Fibroblast of skin of left quadriceps (primary cell): ENCODE results near the gene SUPT20HL1.
"Not testable (repeated sequence)": the region's sequence is repeated elsewhere in the genome, so short reads cannot be mapped to it uniquely, and the experiment has no call there.

Experiments
- DNase-seq, 2 experiments: peaks; one replicate each; pipeline ENCODE4 v3.0.0-alpha.2; 2013; ENCODE audit warnings: low read depth in 2 of 2

Gene SUPT20HL1

DNA sequence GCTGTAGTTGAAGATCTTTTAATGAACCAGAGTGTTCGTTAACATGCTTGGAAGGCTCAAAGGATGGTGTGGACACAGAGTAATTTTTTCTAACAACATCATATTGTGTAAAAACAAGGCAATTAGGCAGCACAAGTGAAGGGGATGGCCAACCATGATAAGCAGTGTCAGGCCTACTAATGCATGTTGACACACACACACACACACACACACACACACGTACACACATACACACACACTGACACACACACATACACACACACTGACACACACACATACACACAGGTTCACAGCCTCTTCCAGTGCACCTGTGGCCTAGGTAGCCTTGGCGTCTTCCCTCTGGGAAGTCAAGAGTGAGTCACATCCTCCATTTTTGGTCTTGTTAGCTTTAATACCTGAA, at the start of gene SUPT20HL1:
SUPT20HL1 (plus strand) TSS at position 368 of the 400 bp plus-strand sequence. CDS start 2,122 bp downstream, outside the sequence.
- no peak for DNase-seq

- DNase-seq, result not testable (repeated sequence)
Measured at GRCh38 chrX:24310916-24311315, 49.5 kb upstream of the SUPT20HL1 start.

DNA sequence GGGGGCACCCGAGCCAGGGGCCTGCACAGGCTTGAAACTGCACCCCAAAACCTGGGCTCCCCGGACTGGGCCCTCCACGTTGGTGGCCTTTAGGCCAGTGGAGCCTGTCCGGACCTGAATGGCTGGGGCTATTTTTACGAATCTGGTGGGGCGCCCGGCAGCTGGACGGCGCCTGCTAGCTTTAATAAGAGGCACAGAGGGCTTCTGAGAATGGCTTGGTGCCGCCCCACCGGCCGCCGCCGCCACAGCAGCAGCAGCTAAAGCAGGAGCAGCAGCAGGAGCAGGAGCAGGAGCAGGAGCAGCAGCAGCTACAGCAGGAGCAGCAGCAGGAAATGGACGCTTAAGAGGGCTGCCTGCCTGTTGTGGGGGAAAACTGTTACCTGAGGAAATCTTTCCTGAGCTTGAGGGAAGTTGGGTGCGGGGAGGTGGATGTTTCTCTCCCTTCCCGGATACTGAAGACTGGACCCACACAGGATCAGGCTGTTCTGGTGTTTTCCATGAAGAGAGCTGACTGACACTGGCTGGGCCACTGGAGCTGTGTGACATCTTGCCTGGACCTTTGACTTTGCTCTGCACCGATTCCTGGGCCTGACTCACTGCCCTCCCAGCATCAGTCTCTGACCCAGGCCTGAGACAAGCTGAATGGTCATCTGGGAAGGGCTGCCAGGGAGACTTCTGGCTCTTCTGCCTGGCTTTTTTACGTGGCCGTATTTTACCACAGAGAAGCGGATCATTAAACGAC, 48.8 kb upstream of the SUPT20HL1 start:
- not testable (repeated sequence) for DNase-seq

GRCh38 chrX:24312249-24312607, 48.2 kb upstream of the SUPT20HL1 start:
- DNase-seq, result not testable (repeated sequence)

DNA sequence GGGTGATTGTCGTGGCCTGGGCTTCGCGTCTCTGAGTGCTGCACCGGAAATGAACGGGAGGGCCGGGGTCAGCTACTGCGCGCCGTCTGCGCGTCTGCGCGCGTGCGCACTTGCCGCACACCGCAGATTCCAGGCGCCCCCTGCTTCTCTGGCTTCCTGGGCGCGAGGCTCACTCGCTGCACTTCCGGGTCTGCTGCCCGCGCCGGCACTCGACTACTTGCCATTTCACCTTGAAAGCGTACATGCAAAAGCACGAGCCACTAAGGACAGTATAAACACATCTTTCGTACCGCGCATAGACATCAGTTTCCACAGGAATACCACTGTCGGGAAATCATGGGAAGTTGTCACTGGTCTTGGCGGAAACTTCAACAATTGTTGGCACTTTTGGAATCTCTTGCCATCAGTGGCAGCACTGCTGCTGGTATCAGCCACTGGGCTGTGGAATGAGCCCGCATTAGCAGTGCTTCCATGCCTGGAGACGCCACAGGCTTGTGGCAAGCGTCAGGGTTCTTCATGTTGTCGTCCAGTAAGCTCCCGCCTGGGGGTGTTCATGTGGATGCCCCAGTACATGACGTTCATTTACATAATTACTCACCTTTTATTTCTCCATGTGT, 46.3 kb upstream of the SUPT20HL1 start, which contains the start of gene SUPT20HL2:
SUPT20HL2 (minus strand) TSS at position 51 of the 617 bp plus-strand sequence. CDS start 754 bp downstream, outside the sequence.
- no peak for DNase-seq

DNA sequence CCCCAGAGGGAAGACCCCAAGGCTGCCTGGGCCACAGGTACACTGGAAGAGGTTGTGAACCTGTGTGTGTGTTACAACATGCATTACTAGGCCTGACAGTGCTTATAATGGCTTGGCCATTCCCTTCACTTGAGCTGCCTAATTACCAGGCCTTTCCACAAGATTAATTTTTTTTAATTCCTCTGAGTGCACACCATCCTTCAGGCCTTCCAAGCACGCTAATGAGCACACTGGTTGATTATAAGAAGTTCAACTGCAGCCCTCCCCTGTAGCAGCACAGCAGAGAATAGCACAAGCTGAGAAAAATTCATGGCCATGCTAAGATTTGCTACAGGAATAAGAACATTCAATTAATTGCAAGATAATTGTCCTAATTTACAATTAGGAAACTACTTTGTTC, 44.3 kb upstream of the SUPT20HL1 start:
- DNase-seq, result no peak

- DNase-seq, result no peak
Measured at GRCh38 chrX:24317567-24317966, 42.9 kb upstream of the SUPT20HL1 start.

DNA sequence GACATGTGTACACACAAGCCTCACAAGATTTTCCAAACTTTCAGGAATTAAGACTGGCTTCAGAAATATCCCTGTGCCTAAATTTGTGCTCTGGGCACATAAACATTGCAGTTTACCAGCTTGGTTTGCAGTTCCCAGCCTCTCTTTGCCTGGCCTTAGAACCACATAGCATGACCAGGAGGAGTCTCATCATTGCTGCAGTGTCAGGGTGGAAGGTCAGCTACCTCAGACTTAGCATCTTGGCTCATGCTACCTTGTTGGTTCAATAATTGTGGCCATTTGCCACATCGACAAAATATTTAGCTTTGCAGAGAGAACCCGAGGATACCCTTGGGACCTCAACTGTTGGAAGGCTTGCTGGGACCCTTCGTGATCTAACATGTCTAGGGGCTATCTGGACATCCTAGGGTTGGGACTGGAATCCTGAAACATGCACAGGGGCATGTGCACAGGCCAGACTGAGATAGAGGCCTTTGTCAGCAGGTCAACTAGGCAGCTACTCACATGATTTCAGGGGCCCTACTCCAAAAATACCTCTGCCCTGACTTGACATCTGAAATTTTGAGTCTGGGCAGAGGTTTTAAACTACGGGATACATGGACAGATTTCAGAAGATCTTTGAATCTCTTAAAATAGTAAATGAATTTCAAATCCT, 38.6 kb upstream of the SUPT20HL1 start:
- no peak for DNase-seq

DNA sequence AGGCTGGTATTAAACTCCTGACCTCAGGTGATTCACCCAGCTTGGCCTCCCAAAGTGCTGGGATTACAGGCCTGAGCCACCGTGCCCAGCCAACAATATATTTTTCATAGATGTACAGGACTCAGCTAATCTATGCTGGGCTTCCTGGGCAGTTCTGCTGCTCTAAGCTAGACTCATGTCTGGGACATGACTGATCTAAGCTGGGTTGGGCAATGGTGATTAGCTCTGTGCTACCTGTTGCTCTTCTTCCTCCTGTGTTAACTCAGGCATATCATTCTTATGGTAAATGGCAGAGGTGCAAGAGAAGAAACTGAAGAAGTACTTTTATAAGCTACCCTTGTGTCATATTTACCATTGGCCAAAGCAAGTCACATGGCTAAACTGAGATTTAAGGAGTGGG, 35.2 kb upstream of the SUPT20HL1 start:
- DNase-seq, result no peak

GRCh38 chrX:24332878-24333277, 27.6 kb upstream of the SUPT20HL1 start:
- no peak for DNase-seq

DNA sequence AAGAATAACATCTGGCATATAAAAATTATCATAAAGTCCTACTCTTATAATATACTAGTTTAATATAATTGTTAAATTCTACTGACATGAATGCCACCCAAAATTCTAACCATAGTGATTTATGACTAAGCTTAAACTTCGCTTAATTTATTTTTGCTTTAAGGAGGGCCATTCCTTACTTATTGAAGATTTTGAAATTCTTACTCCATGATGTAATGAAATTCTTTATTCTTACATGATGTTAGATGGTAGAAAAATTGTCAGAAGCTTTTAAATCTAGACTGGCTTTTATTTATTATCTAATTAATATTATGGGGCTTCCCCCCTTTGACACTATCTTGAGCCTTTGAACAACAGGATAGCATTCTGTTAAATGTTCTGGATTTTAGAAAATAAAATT, 27.1 kb upstream of the SUPT20HL1 start:
- DNase-seq, result no peak

GRCh38 chrX:24334461-24334860, 26.0 kb upstream of the SUPT20HL1 start:
- no peak for DNase-seq

DNA sequence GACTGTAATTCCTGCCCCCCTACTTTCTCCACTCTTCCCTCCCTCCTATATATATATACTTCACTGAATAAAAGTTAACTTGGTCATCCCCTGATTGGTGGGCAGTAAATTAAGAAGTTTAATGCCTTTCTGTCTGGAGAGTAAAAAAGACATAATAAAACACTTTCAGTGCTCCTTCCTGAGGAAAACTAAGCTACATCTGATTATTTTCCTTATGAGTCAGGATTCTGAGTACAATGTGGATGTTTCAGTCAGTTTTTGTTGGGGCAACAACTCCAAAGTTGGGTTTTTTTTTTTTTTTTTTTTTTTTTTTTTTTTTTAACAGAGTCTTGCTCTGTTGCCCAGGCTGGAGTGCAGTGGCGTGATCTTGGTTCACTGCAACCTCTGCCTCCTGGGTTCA, 24.6 kb upstream of the SUPT20HL1 start:
- DNase-seq, result no peak

DNA sequence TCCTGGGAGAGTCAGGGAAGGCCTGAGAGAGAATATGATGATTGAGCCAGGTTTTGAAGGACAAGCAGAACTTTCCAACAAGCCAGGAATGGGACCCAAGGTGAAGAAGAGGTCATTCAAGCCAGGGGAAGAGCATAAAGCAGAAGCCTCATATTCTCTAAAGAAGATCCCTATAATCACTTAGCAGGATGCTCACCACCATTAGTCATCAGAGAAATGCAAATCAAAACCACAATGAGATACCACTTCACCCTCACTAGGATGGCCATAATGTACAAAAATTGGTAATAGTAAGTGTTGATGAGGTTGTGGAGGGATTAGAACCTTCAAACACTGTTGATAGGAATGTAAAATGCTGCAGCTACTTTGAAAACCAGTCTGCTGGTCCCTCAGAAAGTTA, 20.5 kb upstream of the SUPT20HL1 start:
- no peak for DNase-seq

DNA sequence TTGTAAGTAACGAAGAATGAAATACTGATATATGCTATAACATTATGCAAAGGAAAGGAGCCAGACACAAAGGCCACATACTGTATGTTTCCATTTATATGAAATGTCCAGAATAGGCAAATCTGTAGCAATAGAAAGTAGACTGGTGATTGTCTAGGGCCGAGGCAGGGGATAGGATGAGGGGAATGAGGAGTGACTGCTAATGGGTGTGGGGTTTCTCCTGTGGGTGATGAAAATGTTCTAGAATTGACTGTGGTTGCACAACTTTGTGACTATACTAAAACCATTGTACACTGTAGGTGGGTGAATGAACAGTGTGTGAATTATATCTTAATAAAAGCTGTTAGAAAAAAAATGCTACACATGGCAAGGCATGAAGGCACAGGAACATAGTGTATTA, 19.9 kb upstream of the SUPT20HL1 start:
- no peak for DNase-seq

DNA sequence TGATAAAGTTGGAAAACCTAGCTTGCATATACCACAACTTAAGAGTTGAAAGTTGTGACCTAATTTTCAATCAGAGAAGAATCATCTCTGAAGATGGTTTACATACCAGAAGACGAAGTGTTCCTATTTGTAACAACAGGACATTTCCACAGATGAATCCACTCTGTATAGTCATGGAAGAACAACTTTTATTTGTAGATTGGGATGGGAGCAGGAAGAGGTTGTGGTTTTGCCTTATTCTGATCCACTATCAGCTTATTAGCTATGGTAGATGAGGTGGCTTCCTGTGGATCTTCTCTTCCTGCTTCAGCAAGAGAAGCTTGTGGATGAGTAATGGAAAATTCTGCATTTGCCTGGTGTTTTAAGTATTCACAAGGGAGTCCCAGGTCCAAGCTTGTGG, 18.6 kb upstream of the SUPT20HL1 start:
- peak; percentile 24 to 31 for DNase-seq

DNA sequence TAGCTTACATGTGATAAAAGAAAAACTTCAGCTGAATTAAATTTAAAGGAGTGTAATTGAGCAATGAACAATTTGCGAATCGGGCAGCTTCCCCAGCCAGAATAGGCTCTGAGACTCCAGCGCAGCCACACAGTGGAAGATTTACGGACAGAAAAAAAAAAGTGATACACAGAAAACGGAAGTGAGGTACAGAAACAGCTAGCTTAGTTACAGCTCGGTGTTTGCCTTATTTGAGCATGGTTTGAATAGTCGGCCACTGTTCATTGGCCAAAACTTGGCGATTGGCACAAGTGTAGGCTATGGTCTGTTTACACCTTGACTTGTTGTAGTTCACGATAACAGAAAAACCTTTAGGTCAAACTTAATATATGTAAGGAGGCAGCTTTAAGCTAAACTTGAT, 16.7 kb upstream of the SUPT20HL1 start:
- DNase-seq, result no peak

GRCh38 chrX:24347881-24348280, 12.6 kb upstream of the SUPT20HL1 start:
- no peak for DNase-seq

DNA sequence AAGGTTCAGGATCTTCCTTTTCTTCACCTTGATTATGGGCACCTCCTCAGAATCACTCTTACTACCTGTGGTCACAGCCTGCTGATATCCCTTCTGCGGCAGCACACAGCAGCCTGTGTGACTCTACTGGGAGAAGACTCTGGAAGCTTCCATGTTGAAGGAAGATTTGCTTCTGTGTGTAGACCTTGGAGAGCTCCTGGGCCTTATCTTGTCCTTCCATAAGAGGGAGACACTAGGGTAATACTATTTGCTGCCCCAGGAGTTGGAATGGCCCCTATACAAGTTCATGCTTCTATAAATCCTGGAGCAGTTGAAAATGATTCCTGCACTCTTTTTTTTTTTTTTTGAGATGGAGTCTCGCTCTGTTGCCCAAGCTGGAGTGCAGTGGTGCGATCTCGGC, 10.2 kb upstream of the SUPT20HL1 start:
- no peak for DNase-seq

DNA sequence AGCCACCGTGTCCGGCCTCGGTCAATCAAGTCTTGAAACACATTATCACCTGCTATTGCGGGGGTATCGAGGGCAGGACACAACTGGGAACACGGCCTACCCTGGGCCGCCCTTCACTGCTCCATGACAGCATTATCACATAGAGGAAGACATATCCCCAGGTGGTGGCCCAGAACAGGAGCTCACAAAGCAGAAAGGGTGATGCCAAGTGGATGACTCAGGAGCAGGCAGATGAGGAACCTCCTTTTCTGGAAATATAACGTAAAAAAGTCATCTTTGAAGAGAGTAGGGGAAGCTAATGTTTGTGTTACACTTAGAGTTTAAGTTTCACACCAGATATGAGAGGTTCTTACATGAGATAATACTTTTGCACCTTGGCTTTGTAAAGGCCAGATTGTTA, 5.3 kb upstream of the SUPT20HL1 start:
- no peak for DNase-seq

- DNase-seq, result no peak
Measured at GRCh38 chrX:24357106-24357505, 3.3 kb upstream of the SUPT20HL1 start.

GRCh38 chrX:24362089-24362745, 1.8 kb downstream of the SUPT20HL1 start:
- not testable (repeated sequence) for DNase-seq
